ENCODE measurements around the gene MIGA1. TPM values are rescaled to one million over a fixed set of nuclear protein-coding genes. Genes with fewer than 3 reads are reported as not detected.

The MIGA1 gene
- total and polyA plus RNA-seq, 10 of the 15 experiments (the other 5 are each of a cell fraction or from before 2014, with no cell fraction given) = 1.3 to 7.2 (median 4.2) TPM

- TF ChIP-seq RELA (IDR thresholded peaks at IDR 0.05; ENCODE audit: borderline replicate concordance, partially characterized antibody) = no peak
- TF ChIP-seq ETV6 (conservative IDR thresholded peaks at IDR 0.05 in 1 of 2, IDR thresholded peaks at IDR 0.05 in 1 of 2; ENCODE audit: borderline replicate concordance in 1 of 2, low read depth in 1 of 2) = no peak
- no peak for TF ChIP-seq ZBTB11 (CRISPR knock-in tag; IDR thresholded peaks at IDR 0.05)
- no peak for TF ChIP-seq HSF1 (IDR thresholded peaks at IDR 0.05; ENCODE audit: low read depth, low read length)
- TF ChIP-seq DPF2 (IDR thresholded peaks at IDR 0.05) = no peak
Measured at GRCh38 chr1:77833521-77834100, 54.2 kb downstream of the MIGA1 start (continued).

GRCh38 chr1:77834771-77835334 lies 55.4 kb downstream of the MIGA1 start:
- no TSS peak for BruUV-seq (replicated peaks)
- DNase-seq (ENCODE audit: low read depth, low spot score) (no peak), ATAC-seq (no peak), FAIRE-seq (no peak)
- ChIA-PET SMC1A (ENCODE audit: uncharacterized antibody, unreplicated experiment) (interaction anchor here (0.8 kb wide), 1 partner anchor 19 kb away, joined by 3 read pairs; no protein-coding TSS in a partner anchor), RAD21 (ENCODE audit: unreplicated experiment) (no interaction called here), CTCF (interaction anchor here (0.6 to 0.8 kb wide), 2 partner anchors 9 to 257 kb away, joined by 3 to 4 read pairs; no protein-coding TSS in a partner anchor), POLR2A (interaction anchor here (0.6 kb wide), 1 partner anchor 50 kb away, joined by 3 read pairs; no protein-coding TSS in a partner anchor)
- peaks cover 0 to 11% of the 10 kb centered on the region in 2 experiments; a peak in 1 of 4 replicates for H3K36me3 ChIP-seq (ENCODE audit: control insufficient read depth in 2 of 2, insufficient read depth in 2 of 2, low read length in 1 of 2)
- 50% methylated on average over 2 of the region's 2 CpGs for WGBS (ENCODE audit: insufficient coverage, insufficient replicate concordance, low lambda C conversion rate, missing lambda C conversion rate)
- H3K79me2 ChIP-seq (ENCODE audit: control insufficient read depth, insufficient read depth, low read length) = no peaks in the 10 kb centered on the region
- no peak overlapping the region for H3K27ac ChIP-seq (ENCODE audit: control insufficient read depth, insufficient read depth)
- no peaks in the 10 kb centered on the region for H3K9me3 ChIP-seq (replicated peaks; ENCODE audit: control insufficient read depth, insufficient read depth, low read length)
- no peaks in the 10 kb centered on the region for H3K27me3 ChIP-seq (replicated peaks in 1 of 2; ENCODE audit: control insufficient read depth in 2 of 2, insufficient read depth in 2 of 2, low read length in 1 of 2)
- no peak overlapping the region for H3K9ac ChIP-seq (ENCODE audit: control insufficient read depth, insufficient read depth, low read length)
- in situ Hi-C loops (cut with MboI) (no loop called here), intact Hi-C loops (cut with micrococcal nuclease; ENCODE audit: unreplicated experiment) (no loop called here)
- no peak overlapping the region for H3K4me3 ChIP-seq
- no peak overlapping the region for H3K4me2 ChIP-seq (ENCODE audit: control insufficient read depth, insufficient read depth)
- H4K20me1 ChIP-seq (ENCODE audit: control insufficient read depth, insufficient read depth) = no peaks in the 10 kb centered on the region
- no peak overlapping the region for H2AFZ ChIP-seq (ENCODE audit: control insufficient read depth, low read depth, low read length)
- H3K4me1 ChIP-seq (ENCODE audit: control insufficient read depth, insufficient read depth, low read length) = no peaks in the 10 kb centered on the region
- TF ChIP-seq HDAC2 (IDR thresholded peaks at IDR 0.05) (no peak), ZNF217 (IDR thresholded peaks at IDR 0.05) (no peak), POLR2AphosphoS5 (IDR thresholded peaks at IDR 0.05; ENCODE audit: low read length) (no peak), CREB1 (IDR thresholded peaks at IDR 0.05; ENCODE audit: low read depth) (no peak), YY1 (IDR thresholded peaks at IDR 0.05; ENCODE audit: low read depth, low read length) (no peak), ZBTB4 (CRISPR knock-in tag; IDR thresholded peaks at IDR 0.05) (no peak), ZNF24 (IDR thresholded peaks at IDR 0.05) (no peak), IRF3 (IDR thresholded peaks at IDR 0.05) (no peak)

Data from GM12878 (cell line).